IgD-negative memory B cell (primary cell): ENCODE measurements around the gene PABPN1. TPM values are rescaled to one million over a fixed set of nuclear protein-coding genes. Genes with fewer than 3 reads are reported as not detected.

Source experiments
- H3K27ac Mint-ChIP-seq, 3 donors: one replicate each; pipeline ENCODE4 v1.8.0; 2020 to 2022; ENCODE audit warnings: mild to moderate bottlenecking in 3 of 3, mixed read lengths in 3 of 3, moderate library complexity in 1 of 3
- H3K27me3 Mint-ChIP-seq: one replicate; pipeline ENCODE4 v1.8.0; 2021; ENCODE audit warnings: mixed read lengths
- H3K36me3 Mint-ChIP-seq: one replicate; pipeline ENCODE4 v1.8.0; 2020; ENCODE audit warnings: mild to moderate bottlenecking, mixed read lengths
- H3K4me1 Mint-ChIP-seq, 3 donors: one replicate each; pipeline ENCODE4 v1.8.0; 2020 to 2022; ENCODE audit warnings: mixed read lengths in 3 of 3, mild to moderate bottlenecking in 1 of 3
- H3K4me3 Mint-ChIP-seq, 4 donors: one replicate each; pipeline ENCODE4 v1.8.0; 2020 to 2022; ENCODE audit warnings: mild to moderate bottlenecking in 4 of 4, mixed read lengths in 4 of 4, moderate library complexity in 3 of 4
- H3K9me3 Mint-ChIP-seq, 3 donors: one replicate each; pipeline ENCODE4 v1.8.0; 2020 to 2021; ENCODE audit warnings: mixed read lengths in 3 of 3, mild to moderate bottlenecking in 1 of 3
- polyA plus RNA-seq: library from polyadenylated mRNA; unstranded; fragments of 300-500 nt; fragmentation: Illumina TruSeq; gene quantifications from one replicate; pipeline ENCODE4 v1.2.3, GENCODE V29; 2021

The PABPN1 gene
- polyA plus RNA-seq, 1 donor from 2014 or later, result 127 TPM

- Mint-ChIP-seq H3K4me3 (no peak overlapping the region), H3K36me3 (no peaks in the 10 kb centered on the region), H3K4me1 (no peaks in the 10 kb centered on the region), H3K9me3 (no peaks in the 10 kb centered on the region), H3K27ac (no peak overlapping the region), H3K27me3 (peaks cover 17% of the 10 kb centered on the region)
Measured at GRCh38 chr14:23370221-23370620, 49.0 kb downstream of the PABPN1 start.

- no peaks in the 10 kb centered on the region for H3K4me1 Mint-ChIP-seq
- no peaks in the 10 kb centered on the region for H3K9me3 Mint-ChIP-seq
- peaks cover 13% of the 10 kb centered on the region for H3K27me3 Mint-ChIP-seq
- no peak overlapping the region for H3K4me3 Mint-ChIP-seq
- no peak overlapping the region for H3K27ac Mint-ChIP-seq
- H3K36me3 Mint-ChIP-seq, result no peaks in the 10 kb centered on the region
Measured at GRCh38 chr14:23371865-23372264, 50.6 kb downstream of the PABPN1 start.

GRCh38 chr14:23372509-23372908, 51.3 kb downstream of the PABPN1 start, which contains the start of gene IL25:
TSS of gene IL25 (plus strand) at chr14:23372809.
- no peaks in the 10 kb centered on the region for H3K9me3 Mint-ChIP-seq
- H3K4me3 Mint-ChIP-seq, result no peak within 1 kb of the TSS
- no peaks in the 10 kb centered on the region for H3K36me3 Mint-ChIP-seq
- H3K27ac Mint-ChIP-seq, result no peak within 1 kb of the TSS
- H3K4me1 Mint-ChIP-seq, result no peaks in the 10 kb centered on the region
- peaks cover 6% of the 10 kb centered on the region for H3K27me3 Mint-ChIP-seq

- H3K4me3 Mint-ChIP-seq, result no peak overlapping the region
Measured at GRCh38 chr14:23373041-23373440, 51.8 kb downstream of the PABPN1 start.

More at GRCh38 chr14:23373041-23373440, 51.8 kb downstream of the PABPN1 start:
- H3K27ac Mint-ChIP-seq, result no peak overlapping the region
- no peaks in the 10 kb centered on the region for H3K36me3 Mint-ChIP-seq
- H3K27me3 Mint-ChIP-seq, result peaks cover 4% of the 10 kb centered on the region
- no peaks in the 10 kb centered on the region for H3K4me1 Mint-ChIP-seq
- no peaks in the 10 kb centered on the region for H3K9me3 Mint-ChIP-seq

Other genes with a start within 250 kb of the PABPN1 start
- gene ACIN1, start 226.3 kb upstream of the PABPN1 start, polyA plus RNA-seq, result 18.8 TPM
- 68.7 TPM for gene C14orf119, start 226.0 kb upstream of the PABPN1 start, polyA plus RNA-seq
- not detected for gene CIROP, start 216.5 kb upstream of the PABPN1 start, polyA plus RNA-seq
- gene CEBPE, start 202.2 kb upstream of the PABPN1 start, polyA plus RNA-seq, result not detected
- gene SLC7A8, start 137.8 kb upstream of the PABPN1 start, polyA plus RNA-seq, result 0.25 TPM
- not detected for gene RNF212B, start 83.5 kb upstream of the PABPN1 start, polyA plus RNA-seq
- gene HOMEZ, start 35.3 kb upstream of the PABPN1 start, polyA plus RNA-seq, result 5.6 TPM
- gene PPP1R3E, start 18.6 kb upstream of the PABPN1 start, polyA plus RNA-seq, result 2.3 TPM
- 0.65 TPM for gene BCL2L2, start 14.6 kb upstream of the PABPN1 start, polyA plus RNA-seq
- gene SLC22A17, start 31.4 kb downstream of the PABPN1 start, polyA plus RNA-seq, result 0.49 TPM
- not detected for gene EFS, start 43.7 kb downstream of the PABPN1 start, polyA plus RNA-seq
- gene IL25, start 51.4 kb downstream of the PABPN1 start, polyA plus RNA-seq, result not detected
- gene CMTM5, start 55.6 kb downstream of the PABPN1 start, polyA plus RNA-seq, result 0.80 TPM
- not detected for gene MYH6, start 86.8 kb downstream of the PABPN1 start, polyA plus RNA-seq
- gene MYH7, start 114.2 kb downstream of the PABPN1 start, polyA plus RNA-seq, result not detected
- gene NGDN, start 148.2 kb downstream of the PABPN1 start, polyA plus RNA-seq, result 74.1 TPM
- 0.26 TPM for gene ZFHX2, start 230.3 kb downstream of the PABPN1 start, polyA plus RNA-seq
- gene THTPA, start 234.8 kb downstream of the PABPN1 start, polyA plus RNA-seq, result 18.1 TPM
- gene AP1G2, start 246.3 kb downstream of the PABPN1 start, polyA plus RNA-seq, result 119 TPM